Fibroblast of peridontal ligament (primary cell): ENCODE data around the gene C2CD3.
"Not testable (repeated sequence)": the region's sequence is repeated elsewhere in the genome, so short reads cannot be mapped to it uniquely, and the experiment has no call there.

Experiments used
- DNase-seq: peaks from one replicate; pipeline ENCODE4 v3.0.0-alpha.2; 2010; ENCODE audit errors: extremely low read depth

The C2CD3 gene

DNA sequence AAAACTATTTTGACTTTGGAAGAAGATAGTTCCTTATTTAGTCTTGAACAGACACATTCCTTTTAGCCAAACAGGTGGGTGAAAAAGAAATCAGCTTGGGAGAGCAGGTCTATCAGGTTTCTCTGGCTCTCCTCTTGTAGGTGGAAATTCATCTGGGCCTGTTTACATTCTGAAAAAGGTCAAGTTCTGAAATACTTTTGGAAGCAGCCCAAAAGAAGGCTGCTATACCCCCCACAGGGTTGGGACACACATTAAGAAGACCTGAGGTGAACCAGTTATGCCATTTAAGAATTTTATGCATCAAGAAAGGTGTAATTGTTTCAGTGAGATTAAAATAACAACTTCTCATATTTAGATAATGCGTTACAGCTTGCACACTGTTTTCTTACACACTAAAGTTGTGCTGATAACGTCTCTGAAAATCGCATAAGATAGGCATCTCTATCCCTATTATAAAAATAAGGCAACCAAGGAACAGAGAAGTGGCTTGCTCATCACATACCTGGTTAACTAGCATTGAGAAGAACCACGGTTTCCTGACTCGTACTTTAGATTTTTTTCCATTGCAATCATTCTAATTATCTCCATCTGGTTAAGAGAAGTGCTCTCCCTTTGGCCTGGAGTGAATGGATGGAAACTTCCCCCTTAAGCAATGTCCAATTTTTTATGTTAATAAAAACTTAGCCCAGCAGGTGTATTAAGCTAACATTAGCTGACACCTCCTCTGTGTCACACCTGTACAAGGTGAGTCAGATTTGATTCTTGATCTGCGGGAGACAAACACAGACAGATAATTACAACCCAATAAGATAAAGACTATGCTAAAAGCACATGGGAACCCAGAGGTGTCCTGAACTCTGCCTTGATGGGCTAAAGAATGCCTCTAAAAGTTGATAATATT lies 101.4 kb downstream of the C2CD3 start:
- DNase-seq, result peak; percentile 55

DNA sequence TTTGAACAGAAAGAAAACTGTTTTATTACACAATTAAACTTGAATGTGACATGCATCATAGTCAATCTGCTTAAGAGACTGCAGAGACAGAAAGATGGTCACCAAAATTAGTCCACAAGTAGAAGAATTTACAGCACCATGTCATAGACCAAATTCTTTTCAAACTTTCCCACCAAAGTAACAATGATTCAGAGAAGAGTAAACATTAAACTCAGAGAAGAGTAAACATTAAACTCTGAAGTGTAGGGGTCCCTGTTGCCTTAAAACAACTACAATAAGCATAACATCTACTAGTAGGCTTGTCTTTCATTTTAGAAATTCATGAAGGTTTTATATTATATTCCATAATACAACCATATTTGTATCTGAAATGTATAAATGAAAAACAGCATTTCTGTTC lies 104.1 kb downstream of the C2CD3 start:
- DNase-seq, result not testable (repeated sequence)

DNA sequence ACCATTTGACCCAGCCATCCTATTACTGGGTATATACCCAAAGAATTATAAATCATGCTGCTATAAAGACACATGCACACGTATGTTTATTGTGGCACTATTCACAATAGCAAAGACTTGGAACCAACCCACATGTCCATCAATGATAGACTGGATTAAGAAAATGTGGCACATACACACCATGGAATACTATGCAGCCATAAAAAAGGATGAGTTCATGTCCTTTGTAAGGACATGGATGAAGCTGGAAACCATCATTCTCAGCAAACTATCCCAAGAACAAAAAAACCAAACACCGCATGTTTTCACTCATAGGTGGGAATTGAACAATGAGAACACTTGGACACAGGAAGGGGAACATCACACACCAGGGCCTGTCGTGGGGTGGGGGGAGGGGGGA lies 105.3 kb downstream of the C2CD3 start:
- not testable (repeated sequence) for DNase-seq

DNA sequence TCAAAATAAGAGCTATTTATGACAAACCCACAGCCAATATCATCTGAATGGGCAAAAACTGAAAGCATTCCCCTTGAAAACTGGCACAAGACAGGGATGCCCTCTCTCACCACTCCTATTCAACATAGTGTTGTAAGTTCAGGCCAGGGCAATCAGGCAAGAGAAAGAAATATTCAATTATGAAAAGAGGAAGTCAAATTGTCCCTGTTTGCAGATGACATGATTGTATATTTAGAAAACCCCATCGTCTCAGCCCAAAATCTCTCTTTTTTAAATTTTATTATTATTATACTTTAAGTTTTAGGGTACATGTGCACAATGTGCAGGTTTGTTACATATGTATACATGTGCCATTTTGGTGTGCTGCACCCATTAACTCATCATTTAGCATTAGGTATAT lies 107.2 kb downstream of the C2CD3 start:
- DNase-seq, result not testable (repeated sequence)

DNA sequence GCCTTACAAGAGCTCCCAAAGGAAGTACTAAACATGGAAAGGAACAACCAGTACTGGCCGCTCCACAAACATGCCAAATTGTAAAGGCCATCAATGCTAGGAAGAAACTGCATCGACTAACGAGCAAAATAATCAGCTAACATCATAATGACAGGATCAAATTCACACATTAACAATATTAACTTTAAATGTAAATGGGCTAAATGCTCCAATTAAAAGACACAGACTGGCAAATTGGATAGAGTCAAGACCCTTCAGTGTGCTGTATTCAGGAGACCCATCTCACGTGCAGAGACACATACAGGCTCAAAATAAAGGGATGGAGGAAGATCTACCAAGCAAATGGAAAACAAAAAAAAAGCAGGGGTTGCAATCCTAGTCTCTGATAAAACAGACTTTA lies 109.2 kb downstream of the C2CD3 start:
- DNase-seq, result not testable (repeated sequence)

DNA sequence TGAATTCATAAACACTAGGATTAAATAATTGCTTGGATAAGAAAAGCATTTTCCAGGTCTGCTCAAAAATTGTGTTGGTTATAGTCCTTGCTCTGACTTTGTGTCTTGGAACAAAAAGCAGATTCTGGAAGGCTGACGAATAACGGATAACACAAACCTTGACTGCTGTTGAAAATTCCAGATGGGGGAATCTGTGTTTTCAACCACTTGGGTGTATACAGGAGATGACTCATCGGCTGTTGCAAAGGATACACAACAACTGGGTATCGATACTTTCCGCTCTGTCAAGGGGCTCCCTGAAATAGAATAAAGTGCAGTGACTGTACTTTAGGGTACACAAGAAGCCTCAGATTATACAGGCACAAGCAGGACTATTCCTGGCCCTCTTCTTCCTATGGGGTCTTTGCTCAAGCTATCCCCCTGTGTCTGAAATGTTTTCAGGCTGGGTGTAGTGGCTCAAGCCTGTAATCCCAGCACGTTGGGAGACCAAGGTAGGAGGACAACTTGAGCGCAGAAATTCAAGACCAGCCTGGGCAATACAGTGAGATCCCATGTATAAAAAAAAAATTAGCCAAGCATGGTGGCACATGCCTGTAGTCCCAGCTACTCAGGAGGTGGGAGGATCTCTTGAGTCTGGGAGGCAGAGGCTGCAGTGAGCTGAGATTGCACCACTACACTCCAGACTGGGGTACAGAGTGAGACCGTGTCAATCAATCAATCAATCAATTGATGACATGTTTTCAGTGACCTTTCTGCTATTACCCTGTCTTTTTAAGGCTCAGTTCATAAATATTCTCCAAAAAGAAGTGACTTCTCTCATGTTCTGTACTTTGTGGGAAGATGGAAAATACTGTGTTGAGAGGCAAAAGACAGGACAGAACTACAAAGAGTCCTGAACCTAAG lies 113.3 kb downstream of the C2CD3 start:
- DNase-seq, result peak; percentile 69

DNA sequence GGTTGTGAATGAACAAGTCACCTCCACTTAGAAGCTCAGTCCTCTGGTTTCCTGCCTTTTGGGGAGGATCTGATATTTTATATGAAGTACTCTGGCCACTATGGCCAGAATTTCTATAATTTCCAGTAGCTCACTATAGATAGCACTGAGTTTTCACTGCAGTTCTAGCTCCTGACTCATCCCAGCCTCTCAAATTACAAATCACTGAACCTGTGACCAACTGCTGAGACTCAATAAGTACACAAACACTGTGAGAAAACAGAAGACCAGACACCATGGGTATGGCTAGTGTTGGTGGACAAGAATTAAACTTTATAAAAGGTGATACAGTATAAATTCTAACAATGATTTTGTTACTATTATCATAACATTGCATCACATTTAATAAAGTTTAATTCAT lies 114.9 kb downstream of the C2CD3 start:
- DNase-seq, result peak; percentile 68

DNA sequence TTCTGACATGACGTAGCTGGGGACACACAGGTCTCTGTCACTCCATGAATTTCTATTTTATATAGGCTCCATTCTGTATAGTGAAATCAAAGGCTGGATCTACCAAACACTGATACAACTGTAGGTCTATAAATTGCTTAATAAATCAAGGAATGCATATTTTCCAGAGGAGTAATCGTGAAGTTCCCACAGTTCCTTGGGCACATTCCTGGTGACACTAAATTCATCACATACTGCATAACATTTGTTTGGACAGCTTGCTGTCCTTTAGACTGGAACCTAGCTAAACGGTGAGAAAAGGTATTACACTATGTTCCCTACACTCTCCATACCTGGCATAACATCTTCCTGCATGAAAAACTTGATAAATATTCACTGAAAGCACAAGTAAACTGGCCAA lies 120.3 kb downstream of the C2CD3 start:
- no peak for DNase-seq

DNA sequence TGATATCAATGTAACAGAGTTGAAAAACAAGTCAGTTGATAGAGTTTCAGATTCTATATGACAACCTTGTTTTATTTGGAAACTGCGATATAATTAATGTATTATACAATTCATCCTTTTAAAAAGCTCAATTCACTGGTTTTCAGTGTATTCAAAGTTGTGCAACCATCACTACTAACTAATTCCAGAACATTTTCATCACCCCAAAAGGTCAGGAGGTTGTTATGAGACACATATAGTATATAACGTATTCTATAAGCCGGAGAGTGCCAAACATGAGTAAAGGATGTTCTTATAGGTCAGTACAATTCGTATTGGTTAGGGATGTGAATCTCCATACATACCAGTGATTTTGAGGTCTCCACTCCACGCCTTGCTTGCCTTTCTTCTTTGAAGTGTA lies 121.8 kb downstream of the C2CD3 start:
- DNase-seq, result no peak

DNA sequence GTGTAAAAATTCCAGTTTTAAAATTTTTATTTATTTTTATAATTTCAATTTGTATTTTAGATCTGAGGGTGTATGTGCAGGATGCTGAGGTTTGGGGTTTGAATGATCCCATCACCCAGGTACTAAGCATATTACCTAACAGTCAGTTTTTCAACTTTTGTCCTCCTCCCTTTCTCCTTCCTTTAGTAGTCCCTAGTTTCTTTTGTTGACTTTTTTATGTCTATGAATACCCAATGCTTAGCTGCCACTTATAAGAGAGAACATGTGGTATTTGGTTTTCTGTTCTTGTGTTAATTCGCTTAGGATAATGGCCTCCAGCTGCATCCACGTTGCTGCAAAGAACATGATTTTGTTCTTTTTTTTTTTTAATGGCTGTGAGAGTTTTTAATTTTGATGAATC lies 126.3 kb downstream of the C2CD3 start:
- no peak for DNase-seq

DNA sequence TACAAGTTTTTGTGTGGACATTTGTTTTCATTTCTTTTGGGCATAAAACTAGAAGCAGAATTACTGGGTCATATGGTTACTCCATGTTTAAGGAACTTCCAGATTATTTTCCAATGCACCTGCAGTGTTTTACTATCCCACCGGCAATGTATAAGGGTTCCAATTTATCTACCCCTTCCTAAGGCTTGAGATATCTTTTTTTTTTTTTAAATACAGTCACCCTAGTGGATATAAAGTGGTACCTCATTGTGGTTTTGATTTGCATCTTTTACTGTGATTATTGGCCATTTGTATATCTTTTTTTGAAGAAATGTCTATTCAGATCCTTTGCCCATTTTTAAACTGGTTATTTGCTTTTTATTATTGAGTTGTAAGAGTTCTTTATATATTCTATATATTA lies 127.4 kb downstream of the C2CD3 start:
- DNase-seq, result no peak

DNA sequence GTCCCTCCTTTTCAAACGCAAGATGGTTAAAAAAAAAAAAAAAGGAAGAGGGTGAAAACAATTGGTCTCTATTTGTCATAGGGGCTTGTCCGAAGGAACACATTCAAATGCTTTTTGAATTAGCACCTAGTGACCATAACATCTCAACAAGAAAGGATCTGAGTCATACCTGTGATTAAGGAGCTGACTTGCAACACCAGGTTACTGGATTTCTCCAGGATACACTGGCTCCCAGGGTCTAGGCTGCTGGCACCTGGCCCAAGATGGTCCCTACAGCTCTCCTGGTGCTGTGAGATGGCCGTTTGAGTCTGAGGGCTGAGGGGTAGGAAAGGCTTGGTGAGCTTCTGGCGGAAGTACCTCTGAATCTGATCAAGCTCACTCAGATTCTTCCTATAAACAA lies 133.5 kb downstream of the C2CD3 start:
- no peak for DNase-seq

DNA sequence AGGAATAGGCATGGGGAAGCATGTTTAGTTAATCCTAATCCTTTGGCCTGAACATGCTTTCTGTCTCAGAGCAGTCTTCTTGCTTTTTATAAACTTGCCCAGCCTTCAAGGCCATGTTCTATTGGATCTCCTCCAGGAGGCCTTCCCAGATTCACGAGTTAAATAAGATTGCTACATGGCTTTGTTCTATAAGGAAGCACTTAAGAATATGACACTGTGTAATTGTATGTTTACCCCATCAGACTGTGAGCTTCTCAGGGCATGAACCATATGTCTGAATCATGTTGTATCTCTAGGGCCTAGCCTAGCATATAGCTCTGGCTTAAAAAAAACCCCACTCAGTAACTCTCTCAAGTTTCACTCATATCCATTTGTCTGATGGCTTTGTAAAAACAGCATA lies 135.5 kb downstream of the C2CD3 start:
- DNase-seq, result peak; percentile 45

DNA sequence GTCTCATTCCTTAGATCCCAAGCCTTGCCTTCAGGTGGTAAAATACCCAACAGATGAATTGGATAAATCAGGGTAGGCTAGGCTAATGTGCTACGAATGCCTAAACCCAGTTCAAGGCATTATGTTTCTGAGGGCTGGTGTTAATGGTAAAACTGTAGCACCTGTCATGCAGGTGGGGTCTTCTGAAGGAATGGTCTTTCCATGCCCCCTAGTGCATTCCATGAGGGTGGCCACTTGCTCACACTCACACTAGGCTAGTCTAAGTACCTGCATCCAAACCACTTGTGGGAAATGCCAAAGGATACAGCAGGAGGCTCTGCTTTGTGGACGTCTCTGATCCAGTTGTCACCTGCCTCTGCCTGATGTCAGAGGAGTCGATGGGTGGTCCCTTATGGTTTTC lies 137.8 kb downstream of the C2CD3 start:
- no peak for DNase-seq

DNA sequence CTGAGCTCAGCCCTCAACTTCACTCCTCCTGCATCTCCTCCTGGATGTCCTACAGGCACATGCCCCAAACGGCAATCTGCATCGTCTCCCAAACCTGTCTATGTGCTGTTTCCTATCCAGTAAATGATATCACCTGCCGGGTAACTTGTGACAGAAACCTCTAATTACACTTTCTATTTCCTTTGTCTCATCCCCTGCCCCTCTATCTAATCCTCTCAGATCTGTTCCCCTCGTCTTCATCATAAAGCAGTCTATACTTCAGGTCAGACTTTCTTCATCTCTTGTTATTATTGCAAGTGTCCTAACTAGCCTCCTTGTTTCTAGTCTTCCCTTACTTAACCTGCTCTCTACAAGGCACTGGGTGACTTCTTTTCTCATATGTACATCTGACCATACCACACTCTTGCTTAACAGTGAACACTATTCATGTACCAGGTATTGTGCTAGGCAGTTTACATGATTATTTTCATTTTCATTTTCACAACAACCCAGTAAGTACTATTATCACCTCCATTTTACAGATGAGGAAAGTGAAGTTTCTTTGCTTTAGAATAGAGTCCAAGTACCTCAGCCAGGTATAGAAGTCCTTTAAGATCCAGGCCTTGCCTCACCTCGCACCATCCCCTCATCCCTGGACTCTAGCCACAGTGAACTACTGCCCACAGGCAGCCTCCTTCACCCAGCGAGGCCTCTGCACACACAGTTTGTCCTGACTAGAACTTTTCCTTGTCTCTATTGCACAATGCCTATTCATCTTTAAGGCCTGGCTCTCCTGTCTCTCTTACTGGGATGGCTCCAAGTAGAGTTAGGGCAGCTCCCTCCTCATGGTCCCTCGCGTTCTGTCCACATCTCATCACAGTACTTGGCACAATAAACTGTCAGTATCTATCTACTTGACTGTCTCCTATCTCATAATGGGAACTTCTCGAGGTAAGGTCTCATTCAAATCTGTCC lies 139.8 kb downstream of the C2CD3 start:
- no peak for DNase-seq

DNA sequence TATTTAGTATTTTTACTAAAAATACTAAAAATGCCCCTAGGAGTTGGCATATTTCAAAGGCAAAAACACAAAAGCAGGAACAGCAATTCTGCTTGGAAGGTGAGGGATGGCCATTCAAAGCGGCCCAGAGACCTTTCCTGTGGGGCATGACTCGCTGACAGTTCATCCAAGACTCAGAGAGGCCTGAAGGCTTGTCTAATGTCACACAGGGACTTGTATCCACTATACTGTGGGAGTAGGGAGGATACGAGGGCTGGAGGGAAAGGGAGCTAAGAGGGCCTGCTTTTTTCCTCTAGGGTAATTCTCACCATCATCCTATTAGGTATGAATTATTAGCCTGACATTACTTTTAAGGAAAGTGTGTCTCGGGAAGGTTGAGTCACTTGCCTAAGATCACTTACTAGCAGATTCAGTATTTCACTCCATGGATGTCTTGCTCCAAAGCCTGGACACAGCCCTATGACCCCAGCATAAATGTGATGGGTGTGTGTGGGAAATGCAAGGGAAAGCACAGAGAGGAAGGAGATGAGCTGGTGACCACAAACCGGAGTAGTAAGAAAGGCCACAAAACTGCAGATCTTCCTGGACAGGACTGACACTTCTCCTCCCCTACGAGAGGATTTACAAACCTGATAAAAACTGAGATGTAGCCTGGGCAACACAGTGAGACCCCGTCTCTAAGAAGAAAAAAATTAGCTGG lies 145.2 kb downstream of the C2CD3 start:
- DNase-seq, result no peak

DNA sequence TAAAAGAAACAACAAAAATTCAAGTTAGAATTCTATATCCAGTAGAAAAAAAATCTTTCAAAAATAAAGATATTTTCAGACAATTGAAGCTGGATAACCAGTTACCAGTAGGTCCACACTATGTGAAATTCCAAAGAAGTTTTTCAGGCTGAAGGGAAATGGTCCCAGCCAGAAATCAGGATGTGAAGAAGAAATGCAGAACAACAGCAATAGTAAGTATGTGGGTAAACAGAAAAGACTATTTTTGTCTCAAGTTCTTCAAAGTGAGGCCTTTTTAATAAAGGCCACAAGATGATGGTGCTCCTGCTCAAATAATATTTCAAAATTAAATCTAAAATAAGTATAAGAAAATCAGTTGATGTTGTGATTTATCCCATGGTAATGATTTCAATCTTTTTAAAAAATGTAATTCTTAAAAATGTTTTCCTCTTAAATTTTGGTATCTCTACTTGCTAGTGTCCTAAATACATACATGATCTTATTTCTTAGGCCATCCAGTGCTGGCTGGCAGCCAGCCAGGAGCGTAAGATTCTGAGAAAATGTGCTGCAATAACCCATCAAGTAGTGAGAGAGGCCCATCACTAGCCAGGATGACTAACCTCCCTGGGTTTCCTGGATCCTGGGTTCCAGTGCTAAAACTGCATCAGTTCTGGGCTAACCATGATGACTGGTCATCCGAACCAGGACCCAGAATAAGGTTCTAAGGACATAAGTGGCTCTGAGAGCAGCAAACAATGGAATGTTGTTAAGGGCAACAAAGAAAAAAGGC lies 146.4 kb downstream of the C2CD3 start:
- peak; percentile 89 for DNase-seq

DNA sequence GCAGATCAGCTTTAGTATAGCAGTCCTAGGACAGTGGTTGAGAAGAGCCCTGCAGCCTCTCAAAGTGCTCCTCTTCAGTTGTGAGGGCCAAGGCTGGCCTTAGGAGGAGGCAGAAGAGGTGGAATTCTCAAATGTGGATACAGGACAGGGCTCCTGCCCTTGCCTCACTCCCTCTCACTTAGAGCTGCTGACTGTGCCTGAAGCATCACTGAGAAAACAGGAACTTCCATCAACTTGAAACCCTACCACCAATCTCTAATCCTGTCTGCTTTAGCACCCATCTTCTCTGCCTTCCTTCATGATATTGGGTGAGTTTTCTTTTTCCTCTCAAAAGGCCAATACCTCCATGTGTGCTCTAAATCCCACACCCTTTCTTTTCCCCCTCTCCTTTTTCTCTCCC lies 147.5 kb downstream of the C2CD3 start:
- no peak for DNase-seq

DNA sequence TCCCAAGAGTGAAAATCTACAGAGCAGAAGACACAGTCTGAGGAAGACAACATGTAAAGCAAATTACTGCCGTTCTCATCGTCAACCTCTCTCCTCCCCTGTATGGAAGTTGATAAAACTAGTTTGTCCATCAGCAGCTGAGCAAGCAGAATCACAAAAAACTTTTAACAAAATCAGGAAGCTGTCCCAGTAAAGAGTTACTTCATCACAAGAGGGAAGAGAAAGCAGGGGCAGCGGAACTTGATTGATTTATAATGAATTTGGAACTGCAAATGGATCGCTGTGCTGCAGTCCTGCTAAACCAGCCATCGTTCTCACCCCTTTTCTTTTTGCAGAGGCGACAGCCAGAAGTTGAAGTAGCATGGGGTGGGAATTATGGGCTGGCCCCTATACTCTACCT lies 148.3 kb downstream of the C2CD3 start:
- DNase-seq, result no peak

DNA sequence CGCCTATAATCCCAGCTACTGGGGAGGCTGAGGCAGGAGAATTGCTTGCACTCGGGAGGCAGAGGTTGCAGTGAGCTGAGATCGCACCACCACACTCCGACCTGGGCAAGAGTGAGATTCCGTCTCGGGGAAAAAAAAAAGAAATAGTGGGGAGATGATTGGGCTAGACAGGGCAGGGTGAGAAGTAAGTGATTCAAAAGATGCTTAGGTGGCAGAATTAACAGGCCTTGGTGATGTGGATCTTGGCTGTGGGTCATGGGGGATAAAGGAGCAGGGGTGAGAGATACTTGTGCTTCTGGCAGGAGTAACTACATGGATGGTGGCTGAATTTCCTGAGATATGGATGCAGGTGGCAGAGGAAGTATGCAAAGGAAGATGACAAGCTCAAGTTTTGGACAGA lies 148.8 kb downstream of the C2CD3 start:
- DNase-seq, result no peak
